Activated naive CD8-positive, alpha-beta T cell treated with anti-CD3 and anti-CD28 coated beads, Interleukin-2, amount 10 ng/mL, durations not matched to agents 7 days and 5 days (primary cell): ENCODE measurements around the gene ULBP3. TPM values are rescaled to one million over a fixed set of nuclear protein-coding genes. Genes with fewer than 3 reads are reported as not detected.
"Not testable (repeated sequence)": the region's sequence is repeated elsewhere in the genome, so short reads cannot be mapped to it uniquely, and the experiment has no call there.

Experiments used
- ATAC-seq: fragments of 150-1000 bp; cut with Tn5 transposase; one replicate; pipeline ENCODE4 v1.10.0; 2021; ENCODE audit warnings: low read depth, moderate library complexity
- POLR2A ChIA-PET: fragments of 350-600 bp; sonication (Branson Sonifier 250); formaldehyde crosslinking; loops from one replicate; lab custom pipeline; 2021; ENCODE audit warnings: antibody characterized with exemption; lab: Charles Lee
- DNase-seq: peaks from one replicate; pipeline ENCODE4 v3.0.0; 2021
- H3K27ac Mint-ChIP-seq: one replicate; pipeline ENCODE4 v1.8.0; 2022; ENCODE audit warnings: mild to moderate bottlenecking, mixed read lengths
- H3K27me3 Mint-ChIP-seq: one replicate; pipeline ENCODE4 v1.8.0; 2022; ENCODE audit warnings: mild to moderate bottlenecking, moderate library complexity, mixed read lengths
- H3K36me3 Mint-ChIP-seq: one replicate; pipeline ENCODE4 v1.8.0; 2021; ENCODE audit warnings: mild to moderate bottlenecking, mixed read lengths
- H3K4me1 Mint-ChIP-seq: one replicate; pipeline ENCODE4 v1.8.0; 2021; ENCODE audit warnings: mixed read lengths
- H3K4me3 Mint-ChIP-seq: one replicate; pipeline ENCODE4 v1.8.0; 2022; ENCODE audit warnings: mild to moderate bottlenecking, moderate library complexity, mixed read lengths
- H3K9me3 Mint-ChIP-seq: one replicate; pipeline ENCODE4 v1.8.0; 2021; ENCODE audit warnings: mixed read lengths
- total RNA-seq, 2 experiments: library from RNA; stranded (reverse); gene quantifications; one replicate each; pipeline ENCODE4 v1.2.3, GENCODE V29; 2021

The ULBP3 gene
- total RNA-seq, 2 experiments from 2014 or later: 0.94 to 1.6 TPM

DNA sequence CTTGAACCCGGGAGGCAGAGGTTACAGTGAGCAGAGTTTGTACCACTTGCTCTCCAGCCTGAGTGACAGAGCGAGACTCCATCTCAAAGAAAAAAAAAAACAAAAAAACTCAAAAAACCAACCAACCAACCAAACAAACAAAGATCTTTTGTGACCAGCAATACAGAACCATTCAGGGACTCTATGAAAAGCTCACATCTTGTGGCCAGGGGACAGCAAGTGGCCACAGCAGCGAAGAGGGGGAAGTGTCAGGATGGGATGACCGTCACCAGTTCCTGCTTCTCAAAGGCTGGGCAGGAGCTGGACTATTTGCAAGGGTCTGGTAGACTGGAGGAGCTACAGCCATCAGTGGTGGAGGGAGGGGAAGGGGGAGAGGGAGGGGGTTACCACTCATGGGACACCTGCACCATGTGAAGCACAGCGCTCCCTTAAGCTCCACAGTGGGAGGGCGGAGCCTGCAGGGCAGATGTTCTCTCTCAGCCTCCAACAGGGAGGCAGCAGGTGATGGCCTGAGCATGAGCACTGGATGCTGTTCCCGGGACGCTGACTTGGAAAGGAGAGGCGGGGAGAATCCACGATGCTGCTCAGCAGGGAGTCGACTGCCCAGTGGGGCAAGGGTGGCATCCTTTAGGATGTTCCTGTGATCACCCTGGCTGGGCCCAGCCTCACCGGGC lies 19.7 kb upstream of the ULBP3 start:
- Mint-ChIP-seq H3K36me3 (no peaks in the 10 kb centered on the region), H3K27ac (no peak overlapping the region), H3K4me1 (no peaks in the 10 kb centered on the region), H3K9me3 (no peaks in the 10 kb centered on the region), H3K27me3 (peaks cover 22% of the 10 kb centered on the region), H3K4me3 (no peak overlapping the region)
- no peak for DNase-seq
- POLR2A ChIA-PET: no interaction called here
- no peak for ATAC-seq

DNA sequence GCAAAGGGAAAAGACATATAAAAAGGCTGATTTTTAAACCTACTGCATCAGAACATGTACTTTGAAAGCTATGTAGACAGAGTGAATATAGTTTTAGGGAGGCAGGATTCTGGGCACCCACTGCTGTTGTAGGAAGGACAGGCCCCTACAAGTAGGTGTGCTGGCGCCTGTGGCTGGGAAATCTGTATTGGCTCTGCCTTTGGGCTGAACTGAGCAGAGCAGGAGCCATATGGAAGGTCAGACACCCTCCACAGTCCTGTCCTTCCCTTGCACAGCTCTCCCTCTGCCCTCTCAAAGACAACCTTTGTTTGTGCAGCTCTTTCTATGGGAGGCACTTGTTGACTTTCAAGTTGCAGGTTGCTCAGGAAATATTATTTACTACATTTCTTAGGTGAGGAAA lies 18.4 kb upstream of the ULBP3 start:
- POLR2A ChIA-PET: no interaction called here
- H3K4me3 Mint-ChIP-seq: no peak overlapping the region
- no peaks in the 10 kb centered on the region for H3K36me3 Mint-ChIP-seq
- H3K27ac Mint-ChIP-seq: no peak overlapping the region
- DNase-seq (no peak), ATAC-seq (no peak)
- H3K4me1 Mint-ChIP-seq: no peaks in the 10 kb centered on the region
- H3K27me3 Mint-ChIP-seq: peaks cover 19% of the 10 kb centered on the region
- H3K9me3 Mint-ChIP-seq: no peaks in the 10 kb centered on the region

DNA sequence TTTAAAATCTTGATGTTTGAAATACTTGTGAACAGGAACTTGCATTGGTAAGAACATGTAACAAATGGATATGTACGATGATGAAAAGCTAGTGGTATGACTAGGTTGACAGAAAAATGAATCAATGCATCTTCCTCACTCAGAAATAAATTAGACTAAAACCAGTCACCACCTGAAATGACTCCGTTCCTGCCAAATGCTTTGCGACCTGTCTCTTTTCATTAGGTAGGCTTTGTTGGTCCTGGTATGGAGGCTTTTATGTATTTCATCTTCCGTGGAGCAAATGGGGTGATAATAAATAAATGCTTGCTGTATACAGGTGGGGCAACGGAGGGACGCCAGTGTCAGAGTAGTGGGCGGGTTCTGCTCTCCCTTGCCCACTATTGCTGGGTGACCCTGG lies 17.1 kb upstream of the ULBP3 start:
- no peak overlapping the region for H3K4me3 Mint-ChIP-seq
- POLR2A ChIA-PET: interaction anchor here (0.7 kb wide), 1 partner anchor 11 kb away, joined by 3 read pairs; no protein-coding TSS in a partner anchor
- ATAC-seq: no peak
- DNase-seq: no peak
- no peaks in the 10 kb centered on the region for H3K4me1 Mint-ChIP-seq
- peaks cover 20% of the 10 kb centered on the region for H3K27me3 Mint-ChIP-seq
- H3K36me3 Mint-ChIP-seq: no peaks in the 10 kb centered on the region
- no peak overlapping the region for H3K27ac Mint-ChIP-seq
- no peaks in the 10 kb centered on the region for H3K9me3 Mint-ChIP-seq

DNA sequence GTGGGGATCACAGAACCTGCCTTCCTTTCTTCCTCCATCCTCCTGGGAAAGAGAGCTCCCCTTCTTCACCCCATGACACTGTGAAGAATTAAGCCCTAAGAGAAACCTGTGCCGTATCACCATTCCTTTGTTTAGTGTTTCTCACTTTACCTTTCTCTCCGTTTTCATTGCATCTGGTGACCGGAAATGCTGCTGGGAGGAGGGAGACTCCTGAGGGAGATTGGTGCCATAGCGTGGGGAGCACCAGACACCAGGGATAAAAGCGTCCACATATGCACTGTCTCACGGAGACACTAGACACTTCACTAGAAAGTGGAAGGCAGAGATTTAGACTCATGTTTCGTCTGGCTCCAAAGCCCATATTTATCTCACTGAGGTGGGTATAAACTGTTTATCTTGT lies 15.5 kb upstream of the ULBP3 start:
- ATAC-seq (no peak), DNase-seq (no peak)
- POLR2A ChIA-PET: no interaction called here
- no peaks in the 10 kb centered on the region for H3K9me3 Mint-ChIP-seq
- no peak overlapping the region for H3K4me3 Mint-ChIP-seq
- peaks cover 11% of the 10 kb centered on the region for H3K4me1 Mint-ChIP-seq
- no peaks in the 10 kb centered on the region for H3K36me3 Mint-ChIP-seq
- peaks cover 25% of the 10 kb centered on the region for H3K27me3 Mint-ChIP-seq
- no peak overlapping the region for H3K27ac Mint-ChIP-seq

DNA sequence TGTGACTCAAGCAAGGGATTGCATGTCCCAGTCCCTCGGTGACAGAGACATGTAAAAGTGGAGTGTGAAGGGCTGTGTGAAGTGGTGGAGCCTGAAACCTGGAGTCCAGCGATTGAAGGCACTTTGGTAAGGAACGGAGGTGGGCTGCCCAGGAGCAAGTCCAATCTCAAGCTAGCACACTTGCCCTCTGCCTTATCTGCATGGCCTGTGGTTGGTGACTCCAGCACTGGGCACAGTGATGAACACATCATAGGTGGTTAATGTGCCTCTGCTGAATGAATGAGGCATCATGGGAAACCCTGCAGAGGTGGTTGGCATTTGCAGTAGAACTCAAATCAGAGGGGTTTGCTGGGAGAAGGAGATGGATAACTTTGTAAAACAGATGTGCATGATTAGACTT lies 14.9 kb upstream of the ULBP3 start:
- peaks cover 25% of the 10 kb centered on the region for H3K27me3 Mint-ChIP-seq
- POLR2A ChIA-PET: no interaction called here
- H3K4me1 Mint-ChIP-seq: peaks cover 14% of the 10 kb centered on the region
- ATAC-seq (no peak), DNase-seq (no peak)
- H3K27ac Mint-ChIP-seq: no peak overlapping the region
- H3K9me3 Mint-ChIP-seq: no peaks in the 10 kb centered on the region
- no peaks in the 10 kb centered on the region for H3K36me3 Mint-ChIP-seq
- H3K4me3 Mint-ChIP-seq: no peak overlapping the region

DNA sequence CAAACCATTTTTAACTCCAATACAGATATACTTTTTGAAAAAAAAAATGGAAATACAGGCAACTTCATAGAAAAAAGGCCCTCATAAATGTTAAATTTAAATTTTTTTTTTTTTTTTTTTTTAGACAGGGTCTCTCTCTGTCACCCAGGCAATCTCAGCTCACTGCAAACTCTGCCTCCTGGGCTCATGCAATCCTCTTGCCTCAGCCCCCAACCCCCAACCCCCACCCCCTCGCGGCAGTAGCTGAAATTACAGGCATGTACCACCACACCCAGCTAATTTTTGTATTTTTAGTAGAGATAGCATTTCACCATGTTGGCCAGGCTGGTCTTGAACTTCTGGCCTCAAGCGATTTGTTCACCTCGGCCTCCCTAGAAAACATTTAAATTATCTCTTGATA lies 12.8 kb upstream of the ULBP3 start:
- Mint-ChIP-seq H3K36me3 (peaks cover 2% of the 10 kb centered on the region), H3K9me3 (no peaks in the 10 kb centered on the region), H3K4me1 (peaks cover 18% of the 10 kb centered on the region), H3K27ac (no peak overlapping the region), H3K4me3 (no peak overlapping the region), H3K27me3 (peaks cover 30% of the 10 kb centered on the region)
- POLR2A ChIA-PET: interaction anchor here (0.7 kb wide), 1 partner anchor 271 kb away, joined by 5 read pairs; no protein-coding TSS in a partner anchor
- no peak for DNase-seq
- no peak for ATAC-seq

DNA sequence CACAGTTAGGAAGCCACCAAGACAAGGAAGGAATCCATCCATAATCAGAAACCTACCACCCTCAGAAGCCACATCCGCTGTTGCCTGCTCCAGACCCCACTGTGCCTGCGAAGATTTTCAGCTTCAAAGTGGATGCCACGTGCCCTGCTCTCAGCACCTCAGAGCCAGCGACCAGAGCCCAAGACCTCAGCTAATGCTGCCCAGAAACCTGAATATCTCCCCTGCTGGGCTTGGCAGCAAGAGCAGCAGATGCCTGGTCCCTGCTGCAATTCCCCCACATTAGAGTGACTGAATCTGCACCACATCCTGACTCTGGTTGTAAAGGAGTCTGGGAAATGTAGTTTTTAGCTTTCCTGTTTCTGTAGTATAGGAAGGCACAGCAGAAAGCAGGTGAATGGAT lies 10.7 kb upstream of the ULBP3 start:
- H3K27ac Mint-ChIP-seq: no peak overlapping the region
- H3K4me3 Mint-ChIP-seq: peak overlapping the region; percentile 8
- ATAC-seq: peak; percentile 71
- H3K4me1 Mint-ChIP-seq: peaks cover 26% of the 10 kb centered on the region
- H3K36me3 Mint-ChIP-seq: peaks cover 2% of the 10 kb centered on the region
- peak; percentile 54 for DNase-seq
- H3K9me3 Mint-ChIP-seq: no peaks in the 10 kb centered on the region
- H3K27me3 Mint-ChIP-seq: peaks cover 39% of the 10 kb centered on the region
- POLR2A ChIA-PET: no interaction called here

GRCh38 chr6:150078788-150079187 lies 9.9 kb upstream of the ULBP3 start:
- Mint-ChIP-seq H3K4me1 (peaks cover 26% of the 10 kb centered on the region), H3K36me3 (peaks cover 2% of the 10 kb centered on the region), H3K27ac (no peak overlapping the region), H3K9me3 (no peaks in the 10 kb centered on the region), H3K4me3 (no peak overlapping the region), H3K27me3 (peaks cover 45% of the 10 kb centered on the region)
- POLR2A ChIA-PET: no interaction called here
- DNase-seq (no peak), ATAC-seq (no peak)

DNA sequence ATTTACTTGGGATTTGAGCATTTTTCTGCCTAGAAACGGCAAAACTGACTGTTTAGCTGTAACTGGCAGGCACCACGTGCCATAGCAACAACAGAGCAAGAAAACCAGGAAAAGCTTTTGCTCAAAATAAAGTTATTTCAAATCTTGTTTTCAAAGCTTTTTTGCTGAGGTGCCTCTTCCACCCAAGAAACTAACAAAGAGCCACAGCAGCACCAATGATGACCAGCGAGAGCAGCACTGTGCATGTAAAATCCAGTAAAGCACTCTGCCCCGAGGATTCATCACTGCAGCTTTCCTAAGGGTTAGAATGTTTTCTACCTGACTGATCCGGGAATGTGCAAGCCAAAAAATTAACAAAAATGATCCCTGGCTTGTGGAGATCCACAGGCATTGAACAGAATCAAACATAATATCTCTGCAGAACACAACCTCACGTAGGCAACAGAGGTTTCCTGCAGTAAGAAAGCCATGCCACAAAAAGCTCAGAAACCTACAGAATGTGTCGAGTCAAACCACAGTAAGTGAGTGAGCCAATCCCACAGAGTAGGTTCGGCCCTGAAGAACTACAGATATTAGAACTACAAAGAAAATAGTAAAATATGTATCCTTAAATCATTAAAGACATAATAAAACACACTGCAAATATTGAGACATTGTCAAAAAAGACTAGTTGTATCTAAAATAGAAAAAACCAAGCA lies 7.4 kb upstream of the ULBP3 start:
- POLR2A ChIA-PET: no interaction called here
- ATAC-seq (peak; percentile 55), DNase-seq (no peak)
- Mint-ChIP-seq H3K4me1 (peaks cover 30% of the 10 kb centered on the region), H3K9me3 (no peaks in the 10 kb centered on the region), H3K36me3 (peaks cover 2% of the 10 kb centered on the region), H3K27me3 (peaks cover 49% of the 10 kb centered on the region), H3K4me3 (peak overlapping the region; percentile 49), H3K27ac (no peak overlapping the region)

- Mint-ChIP-seq H3K9me3 (no peaks in the 10 kb centered on the region), H3K36me3 (peaks cover 2% of the 10 kb centered on the region), H3K4me3 (no peak overlapping the region), H3K27me3 (peaks cover 44% of the 10 kb centered on the region), H3K4me1 (peaks cover 27% of the 10 kb centered on the region), H3K27ac (no peak overlapping the region)
- POLR2A ChIA-PET: no interaction called here
- DNase-seq (no peak), ATAC-seq (no peak)
Measured at GRCh38 chr6:150075034-150075421, 6.1 kb upstream of the ULBP3 start.

- POLR2A ChIA-PET, H3K4me3 Mint-ChIP-seq, H3K9me3 Mint-ChIP-seq, H3K36me3 Mint-ChIP-seq, DNase-seq, H3K27ac Mint-ChIP-seq, ATAC-seq: not testable (repeated sequence)
- Mint-ChIP-seq H3K27me3 (peaks cover 41% of the 10 kb centered on the region), H3K4me1 (peaks cover 22% of the 10 kb centered on the region)
Measured at GRCh38 chr6:150074396-150075033, 5.6 kb upstream of the ULBP3 start.

- POLR2A ChIA-PET: no interaction called here
- Mint-ChIP-seq H3K4me1 (peaks cover 23% of the 10 kb centered on the region), H3K27ac (no peak overlapping the region), H3K36me3 (peaks cover 1% of the 10 kb centered on the region), H3K27me3 (peaks cover 31% of the 10 kb centered on the region), H3K9me3 (no peaks in the 10 kb centered on the region), H3K4me3 (no peak overlapping the region)
- no peak for DNase-seq
- ATAC-seq: no peak
Measured at GRCh38 chr6:150072201-150072600, 3.3 kb upstream of the ULBP3 start.

DNA sequence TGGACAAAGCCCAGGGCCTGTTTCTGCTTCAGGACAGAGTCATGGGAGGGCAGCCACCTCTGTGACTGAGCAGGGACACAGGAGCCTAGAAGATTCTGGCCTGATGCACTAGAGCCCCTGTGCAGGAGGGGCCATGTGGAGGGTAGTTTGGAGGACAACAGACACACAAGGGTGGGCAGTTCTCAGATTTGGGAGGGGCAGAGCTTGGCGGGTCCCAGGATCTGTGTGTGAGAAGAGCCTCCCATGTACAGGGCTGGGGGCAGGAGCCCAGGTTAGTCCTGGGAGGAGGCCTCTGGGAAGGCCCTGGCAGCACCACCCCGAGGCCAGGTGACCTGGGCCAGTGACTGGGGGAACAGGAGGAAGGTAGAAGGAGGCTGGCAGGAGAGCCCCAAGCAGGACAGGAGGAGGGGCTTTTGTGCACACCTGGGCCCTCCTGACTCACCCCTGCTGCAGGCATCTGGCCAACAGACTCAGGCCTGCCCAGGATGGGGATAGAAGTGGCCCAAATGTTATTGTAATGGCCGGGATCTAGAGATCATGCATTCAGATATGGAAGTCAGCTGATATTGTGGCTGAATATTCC lies 1.4 kb upstream of the ULBP3 start:
- Mint-ChIP-seq H3K36me3 (no peaks in the 10 kb centered on the region), H3K4me3 (no peak overlapping the region), H3K9me3 (no peaks in the 10 kb centered on the region), H3K4me1 (peaks cover 14% of the 10 kb centered on the region), H3K27me3 (peaks cover 26% of the 10 kb centered on the region), H3K27ac (no peak overlapping the region)
- POLR2A ChIA-PET: interaction anchor here (0.6 kb wide), 1 partner anchor 12 kb away, joined by 3 read pairs; no protein-coding TSS in a partner anchor
- DNase-seq (no peak), ATAC-seq (no peak)
